ENCODE data around the gene RHOBTB3. TPM values are rescaled to one million over a fixed set of nuclear protein-coding genes. Genes with fewer than 3 reads are reported as not detected.

The RHOBTB3 gene
- polyA plus RNA-seq, 4 donors = 72.5 to 80.2 (median 78.4) TPM

- DNase-seq (ENCODE audit: low read depth in 4 of 4, low spot score in 3 of 4) = no peak
These were observed 84.1 kb downstream of the RHOBTB3 start for GRCh38 chr5:95815155-95815729.

GRCh38 chr5:95816341-95816740, 85.2 kb downstream of the RHOBTB3 start:
- DNase-seq (ENCODE audit: low read depth in 4 of 4, low spot score in 3 of 4) = no peak

- no peak for DNase-seq (ENCODE audit: low read depth in 4 of 4, low spot score in 3 of 4)
These were observed 85.6 kb downstream of the RHOBTB3 start for GRCh38 chr5:95816776-95817175.

- DNase-seq (ENCODE audit: low read depth in 4 of 4, low spot score in 3 of 4) = no peak
These were observed 86.3 kb downstream of the RHOBTB3 start for GRCh38 chr5:95817430-95817829.

- no peak for DNase-seq (ENCODE audit: low read depth in 4 of 4, low spot score in 3 of 4)
These were observed 87.3 kb downstream of the RHOBTB3 start for GRCh38 chr5:95818181-95819147.

GRCh38 chr5:95821110-95822021, 90.2 kb downstream of the RHOBTB3 start:
- no peak for DNase-seq (ENCODE audit: low read depth in 4 of 4, low spot score in 3 of 4)

GRCh38 chr5:95822043-95822541, 91.0 kb downstream of the RHOBTB3 start:
- peak in 1 of 4 donors; percentile 54 for DNase-seq (ENCODE audit: low read depth in 4 of 4, low spot score in 3 of 4)

- peak in 1 of 4 donors; percentile 58 for DNase-seq (ENCODE audit: low read depth in 4 of 4, low spot score in 3 of 4)
These were observed 91.5 kb downstream of the RHOBTB3 start, which contains the start of gene GLRX for GRCh38 chr5:95822542-95823181. Gene GLRX, minus strand, starts transcription at chr5:95822726. Its CDS starts 64 bp downstream, at chr5:95822662.

- DNase-seq (ENCODE audit: low read depth in 4 of 4, low spot score in 3 of 4) = no peak
These were observed 92.1 kb downstream of the RHOBTB3 start for GRCh38 chr5:95823218-95823737.

- DNase-seq (ENCODE audit: low read depth in 4 of 4, low spot score in 3 of 4) = no peak
These were observed 92.8 kb downstream of the RHOBTB3 start for GRCh38 chr5:95823738-95824609.

GRCh38 chr5:95824747-95825146, 93.6 kb downstream of the RHOBTB3 start:
- DNase-seq (ENCODE audit: low read depth in 4 of 4, low spot score in 3 of 4) = no peak

GRCh38 chr5:95825495-95825894, 94.4 kb downstream of the RHOBTB3 start:
- DNase-seq (ENCODE audit: low read depth in 4 of 4, low spot score in 3 of 4) = no peak

GRCh38 chr5:95826949-95827891, 96.1 kb downstream of the RHOBTB3 start:
- no peak for DNase-seq (ENCODE audit: low read depth in 4 of 4, low spot score in 3 of 4)

GRCh38 chr5:95827892-95828246, 96.7 kb downstream of the RHOBTB3 start:
- DNase-seq (ENCODE audit: low read depth in 4 of 4, low spot score in 3 of 4) = no peak

- no peak for DNase-seq (ENCODE audit: low read depth in 4 of 4, low spot score in 3 of 4)
These were observed 99.1 kb downstream of the RHOBTB3 start for GRCh38 chr5:95830226-95830625.

GRCh38 chr5:95832664-95833063, 101.5 kb downstream of the RHOBTB3 start:
- DNase-seq (ENCODE audit: low read depth in 4 of 4, low spot score in 3 of 4) = no peak

GRCh38 chr5:95835682-95836385, 104.7 kb downstream of the RHOBTB3 start:
- DNase-seq (ENCODE audit: low read depth in 4 of 4, low spot score in 3 of 4) = no peak

Data from right renal pelvis (tissue), 4 donors.